GM12878 (cell line): ENCODE data around the gene PGLYRP4.

Experiments
- ESRRA ChIP-seq: IDR thresholded peaks from 2 replicates; pipeline ENCODE4 v1.6.1; 2012; ENCODE audit warnings: mild to moderate bottlenecking, low read length, improper control_type of control experiment
- FOS ChIP-seq: IDR thresholded peaks from 3 replicates; pipeline ENCODE4 v1.6.1; 2011; ENCODE audit warnings: borderline replicate concordance; ENCODE audit not compliant: insufficient read length; ENCODE audit errors: extremely low read depth
- NR2C2 ChIP-seq: IDR thresholded peaks from 2 replicates; pipeline ENCODE4 v1.6.1; 2011; ENCODE audit warnings: borderline replicate concordance, low read depth; ENCODE audit not compliant: control insufficient read depth, insufficient read length
- POLR2A ChIP-seq: IDR thresholded peaks from 2 replicates; pipeline ENCODE4 v1.6.1; 2011; ENCODE audit warnings: low read depth, mild to moderate bottlenecking, low read length
- POLR2AphosphoS5 ChIP-seq: IDR thresholded peaks from 2 replicates; pipeline ENCODE4 v1.6.1; 2011; ENCODE audit warnings: mild to moderate bottlenecking, low read length, inconsistent platforms
- RAD21 ChIP-seq: IDR thresholded peaks from 2 replicates; pipeline ENCODE4 v1.6.1; 2011; ENCODE audit warnings: mild to moderate bottlenecking, low read depth, low read length, moderate library complexity; ENCODE audit not compliant: insufficient read depth
- RELA ChIP-seq: fragments of 450-650 bp; IDR thresholded peaks from 2 replicates; pipeline ENCODE4 v1.8.0; 2014; ENCODE audit warnings: borderline replicate concordance; ENCODE audit not compliant: partially characterized antibody
- SMC3 ChIP-seq: IDR thresholded peaks from 2 replicates; pipeline ENCODE4 v1.6.1; 2011; ENCODE audit warnings: low read length, improper control_type of control experiment, borderline replicate concordance
- ZNF274 ChIP-seq: IDR thresholded peaks from one replicate; pipeline ENCODE4 v1.8.0; 2011; ENCODE audit not compliant: insufficient read length, insufficient read depth
- TF ChIP-seq, protein P1 (sequence below), 3 experiments: IDR thresholded peaks in 2 of 3; conservative IDR thresholded peaks in 1 of 3; 2 replicates each; pipeline ENCODE4 v1.5.1; 2011; ENCODE audit warnings: low read depth in 3 of 3, low read length in 3 of 3, mild to moderate bottlenecking in 3 of 3, control low read depth in 2 of 3, moderate library complexity in 2 of 3, inconsistent platforms in 1 of 3, mixed read lengths in 1 of 3; ENCODE audit not compliant: control insufficient read depth in 2 of 3, insufficient read depth in 1 of 3; ENCODE audit errors: extremely low read depth in 1 of 3
- TF ChIP-seq, protein P2 (sequence below): IDR thresholded peaks from 2 replicates; pipeline ENCODE4 v1.6.1; 2011; ENCODE audit warnings: low read depth, mild to moderate bottlenecking, low read length, moderate library complexity, borderline replicate concordance; ENCODE audit errors: extremely low read depth
- TF ChIP-seq, protein P3 (sequence below): IDR thresholded peaks from 2 replicates; pipeline ENCODE4 v1.6.1; 2012; ENCODE audit warnings: low read depth, low read length, improper control_type of control experiment

GRCh38 chr1:153342178-153342577 lies 6.5 kb downstream of the PGLYRP4 start:
- TF ChIP-seq, protein P1, sequence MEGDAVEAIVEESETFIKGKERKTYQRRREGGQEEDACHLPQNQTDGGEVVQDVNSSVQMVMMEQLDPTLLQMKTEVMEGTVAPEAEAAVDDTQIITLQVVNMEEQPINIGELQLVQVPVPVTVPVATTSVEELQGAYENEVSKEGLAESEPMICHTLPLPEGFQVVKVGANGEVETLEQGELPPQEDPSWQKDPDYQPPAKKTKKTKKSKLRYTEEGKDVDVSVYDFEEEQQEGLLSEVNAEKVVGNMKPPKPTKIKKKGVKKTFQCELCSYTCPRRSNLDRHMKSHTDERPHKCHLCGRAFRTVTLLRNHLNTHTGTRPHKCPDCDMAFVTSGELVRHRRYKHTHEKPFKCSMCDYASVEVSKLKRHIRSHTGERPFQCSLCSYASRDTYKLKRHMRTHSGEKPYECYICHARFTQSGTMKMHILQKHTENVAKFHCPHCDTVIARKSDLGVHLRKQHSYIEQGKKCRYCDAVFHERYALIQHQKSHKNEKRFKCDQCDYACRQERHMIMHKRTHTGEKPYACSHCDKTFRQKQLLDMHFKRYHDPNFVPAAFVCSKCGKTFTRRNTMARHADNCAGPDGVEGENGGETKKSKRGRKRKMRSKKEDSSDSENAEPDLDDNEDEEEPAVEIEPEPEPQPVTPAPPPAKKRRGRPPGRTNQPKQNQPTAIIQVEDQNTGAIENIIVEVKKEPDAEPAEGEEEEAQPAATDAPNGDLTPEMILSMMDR (IDR thresholded peaks at IDR 0.05 in 2 of 3, conservative IDR thresholded peaks at IDR 0.05 in 1 of 3; ENCODE audit: control insufficient read depth in 2 of 3, extremely low read depth in 1 of 3, insufficient read depth in 1 of 3, low read depth in 3 of 3, low read length in 3 of 3): no peak
- TF ChIP-seq RAD21: no peak
- TF ChIP-seq ZNF274: no peak
- TF ChIP-seq, protein P2, sequence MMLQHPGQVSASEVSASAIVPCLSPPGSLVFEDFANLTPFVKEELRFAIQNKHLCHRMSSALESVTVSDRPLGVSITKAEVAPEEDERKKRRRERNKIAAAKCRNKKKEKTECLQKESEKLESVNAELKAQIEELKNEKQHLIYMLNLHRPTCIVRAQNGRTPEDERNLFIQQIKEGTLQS: no peak
- no peak for TF ChIP-seq NR2C2
- TF ChIP-seq ESRRA: no peak
- no peak for TF ChIP-seq RELA
- TF ChIP-seq POLR2AphosphoS5: no peak
- TF ChIP-seq SMC3: no peak
- TF ChIP-seq POLR2A: no peak
- no peak for TF ChIP-seq FOS
- TF ChIP-seq, protein P3, sequence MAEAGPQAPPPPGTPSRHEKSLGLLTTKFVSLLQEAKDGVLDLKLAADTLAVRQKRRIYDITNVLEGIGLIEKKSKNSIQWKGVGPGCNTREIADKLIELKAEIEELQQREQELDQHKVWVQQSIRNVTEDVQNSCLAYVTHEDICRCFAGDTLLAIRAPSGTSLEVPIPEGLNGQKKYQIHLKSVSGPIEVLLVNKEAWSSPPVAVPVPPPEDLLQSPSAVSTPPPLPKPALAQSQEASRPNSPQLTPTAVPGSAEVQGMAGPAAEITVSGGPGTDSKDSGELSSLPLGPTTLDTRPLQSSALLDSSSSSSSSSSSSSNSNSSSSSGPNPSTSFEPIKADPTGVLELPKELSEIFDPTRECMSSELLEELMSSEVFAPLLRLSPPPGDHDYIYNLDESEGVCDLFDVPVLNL: no peak
